ENCODE measurements around the gene PARP14. TPM values are rescaled to one million over a fixed set of nuclear protein-coding genes. Genes with fewer than 3 reads are reported as not detected.

PARP14 gene
- total RNA-seq, 1 experiment from 2014 or later = 21.8 TPM

DNA sequence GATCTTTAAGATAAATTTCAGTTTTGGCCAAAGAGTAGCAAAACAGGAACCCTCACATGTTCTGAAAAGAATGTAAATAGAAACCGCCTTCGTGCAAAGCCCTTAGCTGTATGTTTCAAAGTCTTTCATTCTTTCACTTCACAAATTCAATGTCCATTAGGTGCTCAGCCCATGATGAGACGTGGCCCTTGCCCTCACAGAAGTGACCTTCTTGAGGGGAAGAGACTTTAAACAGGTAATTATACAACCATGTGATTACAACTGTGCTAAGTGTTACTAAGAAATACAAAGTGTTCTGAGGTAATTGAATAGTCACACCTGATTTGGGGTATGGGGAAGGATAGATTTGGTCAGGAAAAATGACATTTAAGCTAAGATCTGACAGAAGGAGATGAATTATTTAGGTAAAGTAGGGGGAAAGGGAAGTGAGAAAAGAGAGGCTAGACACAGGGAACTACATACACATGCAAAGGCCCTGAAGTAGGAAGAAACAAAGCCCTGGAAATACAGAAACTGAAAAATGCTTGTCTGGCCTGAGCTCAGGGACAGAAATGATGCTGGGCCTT lies 93.4 kb downstream of the PARP14 start:
- CTCF ChIA-PET = no interaction called here
- Histone ChIP-seq H3K9ac (ENCODE audit: low read length) (no peak overlapping the region), H3K9me2 (replicated peaks; ENCODE audit: low read length) (no peaks in the 10 kb centered on the region), H3K4me2 (ENCODE audit: low read length) (no peak overlapping the region), H4K20me1 (ENCODE audit: low read length) (no peaks in the 10 kb centered on the region), H3K9me3 (ENCODE audit: low read length) (no peaks in the 10 kb centered on the region), H3K79me2 (ENCODE audit: low read length) (no peaks in the 10 kb centered on the region), H3F3A (ENCODE audit: low read length, unreplicated experiment) (peaks cover 4% of the 10 kb centered on the region), H3K4me3 (ENCODE audit: low read length) (no peak overlapping the region), H3K4me1 (ENCODE audit: insufficient read depth, low read length) (peaks cover 14% of the 10 kb centered on the region), H2AFZ (ENCODE audit: low read length) (no peak overlapping the region), H3K27me3 (ENCODE audit: low read length) (no peaks in the 10 kb centered on the region), H3K36me3 (ENCODE audit: low read depth, low read length) (no peaks in the 10 kb centered on the region), H3K27ac (ENCODE audit: low read length) (no peak overlapping the region)
- ATAC-seq (no peak), DNase-seq (no peak)
- TF ChIP-seq EZH2 (IDR thresholded peaks at IDR 0.05; ENCODE audit: low read length, unreplicated experiment) = no peak
- no peak for TF ChIP-seq EZH2phosphoT487 (IDR thresholded peaks at IDR 0.05; ENCODE audit: borderline replicate concordance, low read length)
- TF ChIP-seq, protein P1, sequence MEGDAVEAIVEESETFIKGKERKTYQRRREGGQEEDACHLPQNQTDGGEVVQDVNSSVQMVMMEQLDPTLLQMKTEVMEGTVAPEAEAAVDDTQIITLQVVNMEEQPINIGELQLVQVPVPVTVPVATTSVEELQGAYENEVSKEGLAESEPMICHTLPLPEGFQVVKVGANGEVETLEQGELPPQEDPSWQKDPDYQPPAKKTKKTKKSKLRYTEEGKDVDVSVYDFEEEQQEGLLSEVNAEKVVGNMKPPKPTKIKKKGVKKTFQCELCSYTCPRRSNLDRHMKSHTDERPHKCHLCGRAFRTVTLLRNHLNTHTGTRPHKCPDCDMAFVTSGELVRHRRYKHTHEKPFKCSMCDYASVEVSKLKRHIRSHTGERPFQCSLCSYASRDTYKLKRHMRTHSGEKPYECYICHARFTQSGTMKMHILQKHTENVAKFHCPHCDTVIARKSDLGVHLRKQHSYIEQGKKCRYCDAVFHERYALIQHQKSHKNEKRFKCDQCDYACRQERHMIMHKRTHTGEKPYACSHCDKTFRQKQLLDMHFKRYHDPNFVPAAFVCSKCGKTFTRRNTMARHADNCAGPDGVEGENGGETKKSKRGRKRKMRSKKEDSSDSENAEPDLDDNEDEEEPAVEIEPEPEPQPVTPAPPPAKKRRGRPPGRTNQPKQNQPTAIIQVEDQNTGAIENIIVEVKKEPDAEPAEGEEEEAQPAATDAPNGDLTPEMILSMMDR (conservative IDR thresholded peaks at IDR 0.05; ENCODE audit: low read depth, low read length) = no peak
- intact Hi-C loops (cut with micrococcal nuclease) = no loop called here
- no TSS peak for BruUV-seq (replicated peaks)
- POLR2A ChIA-PET (ENCODE audit: unreplicated experiment) = no interaction called here

DNA sequence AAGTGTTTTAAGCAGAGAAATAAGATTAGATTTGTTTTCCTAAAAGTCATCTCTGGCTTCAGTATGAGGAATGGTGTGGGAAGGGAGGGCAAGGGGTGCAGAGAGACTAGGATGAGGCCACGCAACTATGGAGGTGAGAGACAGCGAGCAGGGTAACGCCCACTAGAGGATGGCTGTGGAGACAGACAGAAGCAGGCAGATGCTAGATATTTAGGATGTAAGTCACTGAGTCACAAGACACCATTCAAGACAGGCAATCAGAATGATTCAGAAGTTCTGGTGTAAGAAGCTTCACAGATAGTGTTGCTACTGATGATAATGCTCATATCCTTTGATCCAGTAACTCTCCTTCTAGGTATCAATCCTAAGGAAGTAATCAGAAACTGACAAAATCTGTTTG lies 93.9 kb downstream of the PARP14 start:
- BruUV-seq (replicated peaks) = no TSS peak
- ATAC-seq = no peak
- no peaks in the 10 kb centered on the region for H3K36me3 ChIP-seq (ENCODE audit: low read depth, low read length)

More for the DNA sequence above, 93.9 kb downstream of the PARP14 start:
- no peak overlapping the region for H3K9ac ChIP-seq (ENCODE audit: low read length)
- ChIA-PET CTCF (no interaction called here), POLR2A (ENCODE audit: unreplicated experiment) (no interaction called here)
- H3K79me2 ChIP-seq (ENCODE audit: low read length) = no peaks in the 10 kb centered on the region
- intact Hi-C loops (cut with micrococcal nuclease) = no loop called here
- no peak overlapping the region for H2AFZ ChIP-seq (ENCODE audit: low read length)
- H3F3A ChIP-seq (ENCODE audit: low read length, unreplicated experiment) = peaks cover 4% of the 10 kb centered on the region
- no peaks in the 10 kb centered on the region for H3K9me3 ChIP-seq (ENCODE audit: low read length)
- H3K4me2 ChIP-seq (ENCODE audit: low read length) = no peak overlapping the region
- H3K27me3 ChIP-seq (ENCODE audit: low read length) = no peaks in the 10 kb centered on the region
- H3K9me2 ChIP-seq (replicated peaks; ENCODE audit: low read length) = no peaks in the 10 kb centered on the region
- TF ChIP-seq EZH2phosphoT487 (IDR thresholded peaks at IDR 0.05; ENCODE audit: borderline replicate concordance, low read length) (no peak), EZH2 (IDR thresholded peaks at IDR 0.05; ENCODE audit: low read length, unreplicated experiment) (no peak)
- TF ChIP-seq, protein P1 (conservative IDR thresholded peaks at IDR 0.05; ENCODE audit: low read depth, low read length) = no peak
- DNase-seq = no peak
- H3K27ac ChIP-seq (ENCODE audit: low read length) = no peak overlapping the region
- H3K4me1 ChIP-seq (ENCODE audit: insufficient read depth, low read length) = peaks cover 14% of the 10 kb centered on the region
- no peak overlapping the region for H3K4me3 ChIP-seq (ENCODE audit: low read length)
- no peaks in the 10 kb centered on the region for H4K20me1 ChIP-seq (ENCODE audit: low read length)
